Epidermal melanocyte (primary cell): ENCODE results near the gene RIPK4.
"Not testable (repeated sequence)": the region's sequence is repeated elsewhere in the genome, so short reads cannot be mapped to it uniquely, and the experiment has no call there.

ENCODE experiments used
- DNase-seq: peaks from one replicate; pipeline ENCODE4 v3.0.0; 2011; ENCODE audit warnings: low spot score; ENCODE audit not compliant: insufficient read length

The RIPK4 gene

DNA sequence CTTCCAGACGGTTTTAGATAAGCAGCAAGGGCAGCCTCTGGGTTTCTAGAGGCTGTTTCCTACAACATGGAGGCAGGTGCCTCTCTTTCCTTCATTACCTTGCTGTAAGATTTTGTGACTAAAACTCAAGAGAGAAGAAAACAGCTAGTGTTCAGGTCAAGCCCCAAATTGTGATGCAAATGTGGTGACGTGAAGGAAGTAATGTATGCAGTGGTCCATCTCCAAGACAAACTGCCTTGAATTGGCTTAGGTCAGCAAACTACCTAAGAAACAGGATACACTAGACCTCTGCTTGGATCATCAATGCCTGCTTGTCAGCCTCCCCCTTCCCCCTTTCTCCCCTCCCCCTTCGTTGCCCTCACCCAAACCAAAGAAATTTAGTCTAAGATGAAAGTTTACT is 28.9 kb upstream of the RIPK4 start:
- no peak for DNase-seq

DNA sequence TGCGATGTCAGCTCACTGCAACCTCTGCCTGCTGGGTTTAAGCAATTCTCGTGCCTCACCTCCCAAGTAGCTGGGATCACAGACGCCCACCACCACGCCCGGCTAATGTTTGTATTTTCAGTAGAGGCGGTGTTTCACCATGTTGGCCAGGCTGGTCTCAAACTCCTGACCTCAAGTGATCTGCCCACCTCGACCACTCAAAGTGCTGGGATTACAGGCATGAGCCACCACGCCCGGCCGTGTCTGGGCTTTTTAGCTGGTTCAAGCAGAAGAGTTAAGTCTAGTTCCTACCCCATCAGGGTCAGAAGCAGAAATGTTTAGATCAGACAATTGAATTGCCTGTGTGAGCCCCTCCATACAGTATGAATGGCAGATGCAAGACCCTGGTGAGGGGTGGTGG is 27.7 kb upstream of the RIPK4 start:
- DNase-seq = no peak

DNA sequence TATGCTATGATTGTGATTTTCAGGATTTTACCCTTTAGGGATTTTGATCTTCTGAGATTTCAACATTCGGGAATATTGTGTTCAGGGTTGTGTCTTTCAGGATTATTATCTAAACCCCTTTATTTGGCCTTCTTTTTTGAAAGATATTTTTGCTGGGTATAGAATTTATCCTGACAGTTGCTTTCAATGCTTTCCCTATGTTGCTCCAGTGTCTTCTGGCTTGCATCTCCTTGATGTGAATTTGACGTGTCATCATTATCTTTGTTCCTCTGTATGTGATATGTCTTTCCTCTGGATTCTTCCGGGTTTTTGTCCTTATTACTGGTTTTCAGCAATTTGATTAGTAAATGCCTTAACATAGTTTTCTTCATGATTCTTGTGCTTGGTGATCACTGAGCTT is 25.9 kb upstream of the RIPK4 start:
- DNase-seq = no peak

DNA sequence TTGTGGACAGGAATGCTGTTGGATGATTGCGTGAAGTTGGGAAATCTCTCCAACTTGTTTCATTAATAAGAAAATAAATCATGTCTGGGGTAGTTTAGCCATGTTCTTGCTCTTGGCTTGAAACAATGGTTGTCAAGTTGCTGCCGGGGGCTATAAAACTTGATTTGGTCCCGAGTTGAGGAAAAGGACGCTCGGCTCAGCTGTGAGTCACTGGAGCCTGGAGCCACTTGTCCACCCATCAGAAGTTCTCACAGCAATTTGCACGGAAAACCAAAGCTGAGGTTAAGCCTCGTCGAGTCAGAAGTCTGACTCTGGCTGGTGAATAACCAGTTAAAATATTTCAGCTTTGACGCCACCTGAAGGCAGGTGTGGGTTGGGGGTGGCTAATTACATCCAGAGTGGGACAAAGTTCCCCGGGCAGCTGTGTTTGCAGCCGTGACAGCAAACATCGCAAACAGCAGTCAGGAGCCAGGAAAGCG is 19.7 kb upstream of the RIPK4 start:
- DNase-seq = no peak

DNA sequence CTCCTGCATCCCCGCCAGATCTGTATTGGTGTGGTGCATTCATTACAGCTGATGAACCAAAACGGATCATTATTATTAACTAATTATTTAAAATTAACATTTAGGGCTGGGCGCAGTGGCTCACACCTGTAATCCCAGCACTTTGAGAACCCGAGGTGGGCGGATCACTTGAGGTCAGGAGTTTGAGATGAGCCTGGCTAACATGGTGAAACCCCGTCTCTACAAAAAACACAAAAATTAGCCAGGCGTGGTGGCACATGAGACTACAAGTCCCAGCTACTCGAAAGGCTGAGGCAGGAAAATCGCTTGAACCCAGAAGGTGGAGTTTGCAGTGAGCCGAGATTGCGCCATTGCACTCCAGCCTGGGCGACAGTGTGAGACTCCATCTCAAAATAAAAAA is 18.4 kb upstream of the RIPK4 start:
- not testable (repeated sequence) for DNase-seq

DNA sequence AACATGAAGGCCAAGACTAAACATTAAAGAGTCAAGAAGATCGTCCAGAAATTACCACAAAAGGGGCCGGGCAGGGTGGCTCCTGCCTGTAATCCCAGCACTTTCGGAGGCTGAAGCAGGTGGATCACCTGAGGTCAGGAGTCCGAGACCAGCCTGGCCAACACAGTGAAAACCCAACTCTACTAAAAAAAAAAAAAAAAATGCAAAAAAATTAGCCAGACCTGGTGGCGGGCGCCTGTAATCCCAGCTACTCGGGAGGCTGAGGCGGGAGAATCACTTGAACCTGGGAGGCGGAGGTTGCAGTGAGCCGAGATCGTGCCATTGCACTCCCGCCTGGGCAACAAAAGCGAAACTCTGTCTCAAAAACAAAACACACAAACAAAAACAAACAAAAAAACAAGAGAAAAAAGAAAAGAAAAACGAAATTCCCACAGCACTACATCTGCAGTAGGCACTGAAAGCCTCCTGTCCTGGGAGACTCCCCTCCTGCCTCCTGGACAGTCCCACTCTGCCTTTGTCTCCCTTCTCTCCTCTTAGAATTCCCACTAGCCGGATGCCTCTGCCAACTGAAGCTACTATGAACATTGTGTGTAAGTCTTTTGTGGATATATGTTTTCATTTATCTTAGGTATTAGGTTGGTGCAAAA is 17.7 kb upstream of the RIPK4 start:
- no peak for DNase-seq

DNA sequence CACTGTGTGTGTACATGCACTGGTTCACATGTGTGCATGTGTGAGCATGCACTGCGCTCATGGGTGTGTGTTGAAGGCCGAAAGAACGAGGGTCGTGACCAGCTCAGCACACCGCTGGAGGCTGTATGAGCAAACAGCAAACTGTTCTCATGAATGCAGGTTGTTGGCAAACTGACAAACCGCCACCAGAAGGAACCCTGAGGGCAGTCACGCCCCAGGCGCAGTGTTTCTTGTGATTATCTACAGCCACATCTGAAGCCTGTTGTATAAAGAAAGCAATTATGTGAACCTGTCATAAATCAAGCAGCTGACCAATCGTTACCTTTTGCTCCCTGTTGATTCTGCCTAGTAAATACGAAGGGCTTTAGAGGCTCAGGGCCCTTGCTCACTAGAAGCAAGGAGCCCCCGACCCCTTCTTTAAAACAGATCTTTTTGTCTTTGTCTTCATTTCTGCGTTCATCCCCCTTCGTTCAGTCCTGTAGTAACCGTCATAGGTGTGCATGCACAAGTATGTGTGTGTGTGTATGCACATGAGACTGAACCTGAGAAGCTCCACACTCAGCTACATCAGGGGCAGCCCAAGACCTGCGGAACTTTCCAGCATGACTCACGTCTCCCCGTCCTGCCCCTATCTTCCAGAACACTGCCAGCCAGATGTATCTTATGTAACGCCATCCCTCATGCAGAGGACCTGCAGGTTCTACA is 16.8 kb upstream of the RIPK4 start:
- no peak for DNase-seq

DNA sequence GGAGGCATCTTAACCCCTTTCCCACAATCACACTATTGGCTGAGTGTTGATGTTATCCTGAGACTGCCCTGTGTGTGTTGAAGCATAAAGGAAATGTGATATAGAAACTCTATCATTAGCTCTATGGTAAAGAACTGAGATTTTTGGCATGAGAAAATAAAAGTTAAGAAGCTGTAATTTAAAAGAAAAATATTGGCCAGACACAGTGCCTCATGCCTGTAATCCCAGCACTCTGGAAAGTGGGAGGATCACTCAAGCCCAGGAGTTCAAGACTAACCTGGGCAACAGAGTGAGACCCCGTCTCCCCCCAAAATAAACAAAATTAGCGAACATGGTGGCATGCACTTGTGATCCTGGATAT is 14.2 kb upstream of the RIPK4 start:
- DNase-seq = no peak

DNA sequence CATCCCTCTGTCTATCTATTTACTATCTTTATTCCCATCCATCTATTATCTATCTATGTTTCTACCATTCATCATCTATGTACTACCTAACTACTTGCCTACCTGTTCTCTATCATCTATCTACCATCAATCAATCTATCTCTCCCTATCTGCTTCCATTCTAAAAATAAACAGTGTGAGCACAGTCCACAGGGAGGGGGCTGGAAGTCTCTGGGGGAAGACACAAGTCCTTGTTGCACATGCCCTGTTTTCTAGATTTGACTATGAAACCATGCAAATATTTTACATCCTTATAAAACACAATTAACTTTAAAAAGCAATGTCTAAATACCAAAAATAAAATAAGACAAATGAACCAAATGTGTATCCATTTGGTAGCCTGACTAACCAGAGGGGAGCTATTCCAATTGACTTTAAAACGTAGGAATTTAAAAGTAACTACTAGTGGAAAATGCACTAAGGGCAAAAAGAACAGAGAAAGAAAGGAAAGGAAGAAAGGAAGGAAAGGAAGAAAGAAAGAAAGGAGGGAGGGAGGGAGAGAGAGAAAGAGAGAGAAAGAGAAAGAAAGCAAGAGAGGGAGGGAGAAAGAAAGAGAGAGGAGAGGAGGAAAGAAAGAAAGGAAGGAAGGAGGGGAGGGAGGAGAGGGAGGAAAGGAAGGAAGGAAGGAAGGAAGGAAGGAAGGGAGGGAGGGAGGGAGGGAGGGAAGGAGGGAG is 13.6 kb upstream of the RIPK4 start:
- no peak for DNase-seq

DNA sequence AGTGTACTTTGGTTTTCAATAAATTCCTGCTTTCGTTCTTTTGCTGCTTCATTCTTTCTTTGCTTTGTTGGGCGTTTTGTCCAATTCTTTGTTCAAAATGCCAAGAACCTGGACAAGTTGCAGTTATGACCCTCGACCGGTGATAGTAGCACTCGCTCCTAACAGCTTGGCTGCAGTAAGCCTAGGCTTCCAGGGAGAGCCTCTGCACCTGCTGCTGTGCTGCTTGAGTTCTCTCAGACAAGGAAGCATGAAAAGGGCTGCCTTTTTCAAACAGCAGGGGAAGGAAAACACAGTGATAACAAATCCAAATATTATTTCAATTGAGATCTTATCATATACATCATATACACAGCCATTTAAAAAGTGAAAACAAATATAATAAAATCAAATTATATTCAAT is 12.8 kb upstream of the RIPK4 start:
- no peak for DNase-seq

DNA sequence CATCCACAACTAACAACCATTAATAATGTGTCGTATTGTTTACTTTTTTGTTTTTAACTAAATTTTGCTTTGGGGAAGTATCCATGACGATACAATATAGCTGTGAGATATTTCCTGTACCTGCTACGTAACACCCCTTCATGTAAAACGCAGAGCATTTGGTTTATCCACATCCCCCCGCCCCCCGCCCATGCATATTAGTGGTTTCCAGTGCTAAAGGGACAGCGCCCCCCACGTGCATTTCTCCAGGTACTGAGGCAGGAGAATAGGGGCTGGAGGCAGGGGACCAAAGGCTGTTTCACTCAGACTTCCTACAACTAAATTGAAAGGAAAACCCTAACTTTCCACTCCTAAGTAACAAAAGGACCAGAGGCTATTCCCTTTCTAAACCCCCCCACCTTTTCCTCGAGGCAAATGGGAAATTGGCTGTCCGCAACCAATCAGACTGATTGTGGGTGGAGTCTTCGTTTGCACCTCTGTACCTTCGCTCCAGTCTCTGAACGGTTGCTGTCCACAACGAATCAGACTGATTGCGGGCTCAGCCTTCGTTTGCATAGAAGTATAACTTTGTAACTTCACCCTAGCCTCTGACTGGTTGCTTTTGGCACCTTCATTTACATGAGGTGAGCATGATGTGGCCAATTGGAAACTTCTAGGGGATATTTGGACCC is 12.2 kb upstream of the RIPK4 start:
- DNase-seq = no peak

DNA sequence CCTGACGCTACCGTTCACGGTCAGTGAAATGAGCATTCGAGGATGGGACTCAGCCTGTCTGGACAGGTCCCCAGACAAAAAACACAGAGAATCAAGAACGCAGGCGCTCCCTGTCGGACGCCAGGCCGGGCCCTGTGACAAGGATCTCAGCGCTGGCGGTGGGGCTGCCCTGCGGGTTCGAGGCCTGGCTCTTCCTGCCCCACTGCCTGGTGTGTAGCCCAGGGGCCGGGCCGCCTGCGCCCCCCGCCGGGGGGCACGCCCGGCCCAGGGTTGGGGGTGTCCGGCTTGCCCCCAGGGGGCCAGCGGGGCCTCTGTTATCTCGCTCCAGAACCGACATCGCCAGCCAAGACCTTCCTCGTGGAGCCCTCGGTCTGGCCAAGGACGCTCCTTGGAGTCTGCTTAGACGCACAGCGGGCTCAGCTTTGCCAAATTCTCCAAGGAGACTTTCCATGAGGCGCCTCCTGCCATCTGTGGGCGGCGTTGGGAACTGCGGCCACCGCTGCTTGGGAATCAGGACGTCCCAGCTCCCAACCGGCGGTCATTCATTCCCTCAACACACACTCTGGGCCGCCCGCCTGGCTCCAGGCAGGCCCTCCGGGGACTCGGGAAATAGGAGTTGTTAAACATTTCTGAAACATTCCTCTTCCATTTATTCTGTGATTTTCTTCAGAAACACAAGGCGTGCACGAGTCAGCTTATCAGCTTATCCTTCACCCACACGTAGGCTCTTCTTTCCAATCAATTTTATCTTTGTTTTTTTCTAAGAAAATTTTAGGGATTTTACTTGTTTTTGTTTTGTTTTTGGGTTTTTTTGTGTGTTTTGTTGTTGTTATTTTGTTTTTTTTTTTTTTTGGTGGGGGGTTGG is 11.3 kb upstream of the RIPK4 start:
- peak; percentile 72 for DNase-seq

DNA sequence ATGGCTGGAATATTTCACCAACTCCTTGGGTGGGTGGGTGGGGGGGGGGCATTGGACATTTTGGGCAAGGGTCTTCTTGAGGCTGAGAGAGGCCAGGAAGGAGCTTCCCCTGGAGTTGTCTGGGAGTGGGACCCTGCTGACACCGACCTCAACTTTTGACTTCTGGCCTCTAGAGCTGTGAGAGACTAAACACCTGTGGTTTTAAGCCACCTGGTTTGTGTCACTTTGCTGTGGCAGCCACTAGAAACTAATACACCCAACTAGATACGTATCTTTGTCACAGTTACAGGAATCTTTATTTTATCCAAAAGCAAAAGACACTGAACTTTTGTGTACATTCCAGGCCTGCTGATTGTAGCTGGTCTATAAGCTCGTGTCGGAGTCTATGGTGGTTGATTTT is 9.9 kb upstream of the RIPK4 start:
- DNase-seq = no peak

DNA sequence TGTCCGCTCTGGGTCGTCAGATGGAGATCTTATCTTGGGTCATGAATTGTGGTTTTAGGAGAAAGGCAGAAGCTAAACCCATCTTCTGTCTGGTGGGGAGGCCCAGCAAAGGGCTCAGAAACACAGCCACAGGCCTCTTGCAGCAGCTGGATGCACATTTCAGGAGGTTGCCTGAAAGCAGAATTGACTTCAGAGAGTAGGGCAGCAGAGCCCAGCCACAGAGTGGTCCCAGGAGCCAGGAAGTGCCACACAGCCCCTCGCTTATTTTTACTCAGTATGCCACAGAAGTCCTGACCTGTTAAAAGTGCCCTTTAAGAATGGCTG is 8.3 kb upstream of the RIPK4 start:
- no peak for DNase-seq

DNA sequence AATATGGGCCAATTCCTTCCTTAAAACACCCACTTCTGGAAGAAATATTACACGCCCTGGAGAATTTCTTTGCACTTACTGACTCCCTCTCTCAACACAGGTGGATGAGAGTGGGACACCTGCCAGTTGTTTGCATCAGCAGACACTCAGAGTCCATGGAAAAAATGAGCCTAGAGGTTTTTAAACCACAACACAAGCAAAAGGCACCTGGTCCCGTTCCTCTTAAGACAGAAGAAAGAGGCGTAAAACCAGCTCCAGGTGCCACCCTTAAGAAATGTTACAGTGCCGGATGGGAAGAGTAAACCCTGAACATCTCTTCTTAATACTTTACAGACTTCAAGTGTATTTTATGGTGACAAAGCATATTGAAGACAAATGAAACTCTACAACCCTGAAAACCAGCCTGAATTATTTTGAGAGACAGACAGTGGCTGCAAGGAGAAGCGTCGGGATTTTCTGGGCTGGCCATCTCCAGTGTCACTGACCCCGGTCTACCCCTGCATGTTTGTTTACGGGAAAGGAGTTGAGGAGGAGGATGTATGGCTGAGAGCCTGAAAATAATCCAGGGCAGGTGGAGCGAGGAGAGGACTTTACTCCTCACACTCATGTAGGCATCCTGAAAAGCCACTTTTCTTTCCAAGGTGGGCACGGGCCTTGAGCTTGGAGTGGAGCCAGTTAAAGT is 7.8 kb upstream of the RIPK4 start:
- DNase-seq = no peak

DNA sequence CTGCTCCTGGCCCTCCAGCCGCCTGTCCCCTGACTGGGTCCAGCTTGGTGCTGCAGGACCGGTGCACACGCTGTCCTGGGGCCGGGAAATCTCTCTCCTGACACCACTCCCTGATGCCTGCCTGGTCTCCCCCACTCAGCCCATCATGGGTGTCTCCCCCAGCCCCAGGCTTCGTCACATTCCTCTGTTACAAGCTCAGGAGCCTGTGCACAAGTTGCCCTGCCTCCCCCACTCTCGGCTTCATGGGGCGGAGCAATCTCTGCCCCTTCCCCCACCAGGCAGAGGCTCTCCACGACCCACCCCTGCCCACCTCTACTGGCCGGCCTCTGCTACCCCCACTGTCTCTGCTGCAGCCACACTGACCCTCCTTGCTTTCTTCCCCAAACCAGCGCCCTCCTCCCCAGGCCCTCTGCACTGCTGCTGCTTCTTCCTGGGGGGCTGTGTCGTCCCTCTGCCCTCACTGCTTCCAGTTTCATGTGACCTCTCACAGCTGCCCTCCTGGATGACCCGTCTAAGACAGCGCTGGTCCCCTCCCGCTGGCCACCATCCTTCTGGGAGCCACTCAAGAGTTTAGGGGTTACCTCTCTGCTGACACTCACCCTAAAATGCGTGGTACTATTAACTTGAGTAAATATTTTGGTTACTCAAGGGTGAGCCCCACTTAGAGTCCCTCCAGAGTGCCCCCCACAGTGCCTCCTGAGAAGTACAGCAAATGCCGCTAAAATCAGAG is 5.7 kb upstream of the RIPK4 start:
- DNase-seq = no peak

DNA sequence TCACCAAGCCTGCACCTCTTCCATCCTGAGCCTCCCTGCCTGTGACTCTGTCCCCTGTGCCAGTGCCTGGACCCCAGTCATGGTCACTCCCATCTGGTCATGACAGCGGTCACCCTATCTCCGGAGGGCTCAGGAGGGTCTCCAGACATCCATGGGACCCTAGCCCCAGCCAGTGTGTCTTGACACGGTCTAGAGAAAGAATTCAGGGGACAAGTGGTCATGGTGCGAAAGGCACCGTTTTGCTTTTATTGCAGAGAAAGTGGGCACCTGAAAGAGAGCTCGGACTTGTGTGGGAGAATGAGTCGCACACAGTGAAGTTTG is 4.7 kb upstream of the RIPK4 start:
- DNase-seq = no peak

DNA sequence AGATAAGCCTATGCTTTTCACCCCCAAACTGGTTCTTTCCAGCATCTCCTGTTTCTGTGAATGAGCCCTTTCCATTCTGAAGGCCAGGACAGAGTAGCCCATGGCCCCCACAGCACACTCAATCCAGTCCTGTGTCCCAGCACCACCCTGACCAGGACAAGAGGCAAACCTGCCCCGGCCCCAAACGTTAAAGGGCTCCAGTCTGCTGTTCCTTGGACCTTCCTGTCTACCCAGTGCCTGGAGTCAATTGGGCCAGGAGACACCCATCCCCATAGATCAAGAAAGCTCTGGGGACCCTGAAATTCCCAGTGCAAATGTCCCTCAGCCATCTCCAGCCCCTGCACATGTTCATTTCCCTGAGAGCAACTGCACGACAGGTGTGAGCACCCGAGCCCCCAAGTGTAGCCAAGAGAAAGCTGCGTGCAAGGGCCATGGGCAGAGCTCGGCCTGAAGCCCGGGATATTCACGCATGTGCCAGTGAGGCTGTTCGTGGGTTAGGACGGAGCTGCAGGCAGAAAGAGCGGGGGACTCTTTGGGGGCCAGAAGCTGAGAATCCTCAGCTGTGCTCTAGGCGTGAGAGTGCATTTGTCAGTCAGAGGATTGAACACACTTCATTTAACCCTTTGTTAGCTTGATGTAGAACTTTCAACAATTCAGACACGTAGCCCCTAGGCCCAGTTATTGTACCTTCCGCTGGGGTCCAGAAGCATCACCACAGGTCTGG is 4.2 kb upstream of the RIPK4 start:
- no peak for DNase-seq

DNA sequence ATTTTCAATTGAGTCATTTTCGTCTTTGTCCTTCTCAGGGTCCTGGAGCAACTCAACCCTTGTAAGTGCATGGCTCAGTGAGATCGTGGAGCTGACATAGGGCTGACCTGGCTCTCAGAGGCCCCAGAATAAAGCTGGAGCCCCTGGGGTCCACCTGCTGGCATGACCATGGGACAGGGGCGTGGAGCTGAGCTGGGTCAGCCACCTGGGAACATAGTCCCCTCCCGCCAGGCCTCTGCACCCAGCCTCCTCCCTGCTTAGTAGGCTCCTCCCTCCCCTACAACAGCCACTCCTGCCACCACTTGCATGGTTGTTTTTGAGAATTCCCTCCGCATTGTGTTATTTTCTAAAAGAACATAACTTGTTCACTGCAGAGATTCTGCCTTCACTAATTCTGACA is 3.1 kb upstream of the RIPK4 start:
- no peak for DNase-seq

DNA sequence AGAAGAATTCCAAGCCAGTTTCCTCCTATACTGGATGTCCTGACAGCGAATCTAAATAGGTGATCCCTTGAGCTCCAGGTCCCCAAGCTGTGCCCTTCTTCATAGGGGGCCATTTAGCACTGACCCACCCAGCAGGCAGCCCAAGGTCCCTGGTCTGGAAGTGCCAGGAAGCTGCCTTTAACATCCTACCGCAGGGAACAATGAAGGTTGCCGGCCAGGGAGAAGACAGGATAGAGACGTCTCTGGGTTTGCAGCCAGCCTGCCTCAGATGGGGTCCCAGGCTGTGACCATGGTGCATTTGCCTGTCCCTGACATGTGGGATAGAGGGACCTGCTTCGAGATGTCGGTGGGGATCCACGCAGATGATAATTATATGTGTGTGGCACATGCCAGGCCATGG is 2.7 kb upstream of the RIPK4 start:
- DNase-seq = no peak
